GM12872 (cell line): Measurements from ENCODE around the gene NME8.

ENCODE experiments used
- CTCF ChIP-seq: IDR thresholded peaks from 3 replicates; pipeline ENCODE4 v1.5.1; 2011; ENCODE audit warnings: low read depth, mild to moderate bottlenecking, low read length, moderate library complexity; ENCODE audit not compliant: insufficient read depth

Gene NME8

GRCh38 chr7:37928878-37929277 lies 80.5 kb downstream of the NME8 start:
- TF ChIP-seq CTCF: no peak

DNA sequence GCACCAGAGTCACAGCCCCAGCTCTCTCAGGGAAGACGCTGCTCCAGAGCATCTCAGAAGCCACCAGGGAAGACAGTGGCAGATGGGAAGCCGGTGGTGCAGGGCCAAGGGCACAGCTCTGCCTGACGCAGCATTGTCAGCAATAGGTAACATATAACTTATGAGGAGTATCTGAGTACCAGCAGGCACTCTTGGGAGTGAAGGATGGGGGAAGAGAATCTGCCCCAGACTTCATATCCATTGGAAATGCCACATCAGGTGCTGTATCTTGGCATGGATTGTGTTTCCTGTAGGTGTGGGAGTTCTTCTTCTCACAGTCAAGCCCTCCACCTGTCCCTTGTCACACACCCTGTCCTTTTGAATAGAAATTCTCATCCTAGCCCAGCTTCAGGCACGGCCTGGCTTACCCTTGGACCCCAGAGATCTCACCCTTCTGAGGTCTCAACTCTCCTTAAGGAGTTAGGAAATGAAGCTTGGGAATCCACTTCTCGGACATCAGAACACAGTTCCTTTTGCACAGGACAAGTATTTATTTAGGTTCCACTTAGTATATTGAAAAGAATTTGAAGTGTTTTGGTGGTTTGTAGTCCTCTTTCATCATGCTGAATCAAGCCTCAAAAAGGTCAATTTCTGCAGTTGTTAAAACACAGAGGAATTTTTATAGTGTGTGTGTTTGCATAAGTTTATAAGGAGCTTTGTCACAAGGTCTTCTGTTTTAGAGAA lies 82.0 kb downstream of the NME8 start:
- no peak for TF ChIP-seq CTCF

DNA sequence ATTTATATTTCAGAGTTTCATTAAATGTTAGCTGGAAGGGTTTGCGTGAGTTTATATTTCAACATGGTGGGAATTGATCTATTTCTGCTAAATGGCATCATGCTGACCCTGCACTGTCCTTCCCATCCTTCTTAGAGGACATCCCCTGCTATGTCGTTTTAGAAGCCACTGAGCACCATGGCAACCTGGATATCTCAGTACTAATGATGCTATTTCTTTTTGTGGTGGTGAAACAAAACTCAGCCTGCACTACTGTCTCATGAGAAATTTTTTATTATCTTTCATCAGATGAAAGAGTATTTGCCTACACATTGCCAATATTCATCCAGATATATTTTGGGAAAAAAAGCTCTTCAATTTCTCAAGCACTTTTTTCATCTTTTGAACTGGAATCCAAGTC lies 84.1 kb downstream of the NME8 start:
- no peak for TF ChIP-seq CTCF

- TF ChIP-seq CTCF: no peak
Measured at GRCh38 chr7:37933018-37933566, 84.7 kb downstream of the NME8 start.

DNA sequence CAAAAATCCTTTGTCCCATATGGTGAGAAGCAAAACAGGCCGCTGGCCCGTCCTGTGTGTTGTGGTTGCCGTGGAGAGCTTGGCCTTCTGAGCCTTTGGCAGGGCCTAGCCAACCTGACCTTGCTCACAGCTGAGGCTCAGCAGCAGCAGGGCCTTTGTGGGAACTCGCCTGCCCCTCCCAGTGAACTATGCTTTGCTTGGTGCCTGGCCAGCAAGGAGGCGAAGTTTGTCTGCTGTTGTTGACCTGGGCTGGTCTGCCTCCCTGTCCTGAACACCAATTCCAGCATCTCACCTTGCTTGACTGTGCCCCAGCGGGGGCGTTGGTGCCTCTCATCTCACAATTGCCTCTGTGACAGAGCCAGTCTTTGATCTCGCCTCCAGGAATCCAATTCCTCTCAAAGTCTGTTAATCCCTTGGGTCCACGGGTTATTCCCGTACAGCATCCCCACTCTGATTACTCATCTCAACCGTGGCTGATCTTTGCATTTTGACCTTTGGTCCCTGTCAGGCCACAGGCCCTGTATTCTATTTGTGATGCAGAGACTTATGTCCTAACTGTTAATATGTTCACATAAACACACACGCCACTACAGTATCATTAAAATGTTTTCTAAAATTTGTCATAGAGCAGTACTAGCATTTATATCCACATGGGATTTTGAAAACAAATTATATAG lies 94.7 kb downstream of the NME8 start:
- no peak for TF ChIP-seq CTCF

DNA sequence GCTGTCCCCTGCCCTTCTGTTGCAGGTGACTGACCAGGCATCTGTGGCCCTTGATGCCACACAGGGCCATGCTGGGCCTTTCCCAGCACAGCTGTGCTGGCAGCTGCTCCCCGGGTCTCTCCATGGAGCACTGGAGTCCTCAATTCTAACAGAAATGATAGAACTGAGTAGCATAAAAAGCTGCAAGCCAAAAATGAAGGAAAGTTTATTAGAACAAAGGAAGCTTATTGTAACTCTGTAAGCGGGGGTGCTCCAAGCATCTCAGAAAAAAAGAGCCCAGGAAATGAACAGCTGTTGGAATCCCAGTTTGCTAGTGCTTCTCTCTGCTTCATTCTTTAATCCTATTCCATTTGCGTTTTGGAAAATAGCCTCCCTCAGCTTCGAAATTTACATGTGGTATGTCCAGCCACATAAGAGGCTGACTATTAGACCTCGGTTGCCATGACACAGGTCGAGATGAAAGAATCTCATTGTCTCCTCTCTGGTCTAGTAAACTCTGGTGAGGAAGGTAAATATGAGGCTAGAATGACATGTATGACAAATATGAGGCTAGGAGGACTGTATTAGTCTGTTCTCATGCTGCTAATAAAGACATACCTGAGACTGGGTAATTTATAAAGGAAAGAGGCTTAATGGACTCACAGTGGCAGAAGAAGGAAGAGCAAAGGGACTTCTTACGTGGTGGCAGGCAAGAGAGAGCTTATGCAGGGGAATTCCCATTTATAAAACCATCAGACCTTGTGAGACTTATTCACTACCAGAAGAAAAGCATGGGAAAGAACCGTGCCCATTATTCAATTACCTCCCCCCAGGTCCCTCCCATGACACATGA lies 95.7 kb downstream of the NME8 start:
- TF ChIP-seq CTCF: no peak

- no peak for TF ChIP-seq CTCF
Measured at GRCh38 chr7:37944737-37945054, 96.3 kb downstream of the NME8 start.
